Omental fat pad (tissue), 4 donors: ENCODE results near the gene ZNF346. TPM values are rescaled to one million over a fixed set of nuclear protein-coding genes. Genes with fewer than 3 reads are reported as not detected.

Experiments
- ATAC-seq: fragments of 150-250 bp; one replicate; pipeline ENCODE4 v1.9.1; 2016; ENCODE audit warnings: mild to moderate bottlenecking, moderate library complexity; ENCODE audit not compliant: low FRiP score
- DNase-seq: peaks from one replicate; pipeline ENCODE4 v3.0.0-alpha.2; 2019; ENCODE audit warnings: low spot score
- total RNA-seq, 4 donors: library from RNA; depleted of rRNA; stranded (reverse); fragments of >200 nt; gene quantifications; one replicate each; pipeline ENCODE4 v1.1.0, GENCODE V29; 2016
- TF ChIP-seq, protein P1 (sequence below), 3 donors: fragments of 450-650 bp; IDR thresholded peaks; one replicate each; pipeline ENCODE4 v1.5.1; 2016 to 2017; ENCODE audit warnings: antibody characterized with exemption in 3 of 3, mild to moderate bottlenecking in 3 of 3, moderate library complexity in 2 of 3

ZNF346 gene
- total RNA-seq, 4 donors from 2014 or later, result 8.3 to 17.7 (median 13.3) TPM

DNA sequence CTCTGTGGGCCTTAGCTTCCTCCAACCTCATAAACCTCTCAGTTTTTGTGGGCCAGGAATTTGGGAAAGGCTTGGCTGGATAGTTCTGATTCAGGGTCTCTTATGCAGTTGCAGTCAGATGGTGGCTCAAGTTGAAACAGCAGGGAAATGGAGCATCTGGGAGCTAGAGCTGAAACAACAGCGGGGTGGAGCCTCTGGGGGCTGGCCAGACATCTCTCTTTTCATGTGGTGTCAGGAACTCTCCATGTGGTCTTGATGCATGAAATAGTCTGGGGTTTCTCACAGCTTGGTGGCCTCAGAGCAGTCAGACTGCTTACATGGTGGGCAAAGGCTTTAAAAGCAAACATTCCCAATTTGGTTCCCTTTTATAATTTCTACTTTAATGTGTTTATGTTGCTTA, 13.5 kb downstream of the ZNF346 start:
- TF ChIP-seq, protein P1, sequence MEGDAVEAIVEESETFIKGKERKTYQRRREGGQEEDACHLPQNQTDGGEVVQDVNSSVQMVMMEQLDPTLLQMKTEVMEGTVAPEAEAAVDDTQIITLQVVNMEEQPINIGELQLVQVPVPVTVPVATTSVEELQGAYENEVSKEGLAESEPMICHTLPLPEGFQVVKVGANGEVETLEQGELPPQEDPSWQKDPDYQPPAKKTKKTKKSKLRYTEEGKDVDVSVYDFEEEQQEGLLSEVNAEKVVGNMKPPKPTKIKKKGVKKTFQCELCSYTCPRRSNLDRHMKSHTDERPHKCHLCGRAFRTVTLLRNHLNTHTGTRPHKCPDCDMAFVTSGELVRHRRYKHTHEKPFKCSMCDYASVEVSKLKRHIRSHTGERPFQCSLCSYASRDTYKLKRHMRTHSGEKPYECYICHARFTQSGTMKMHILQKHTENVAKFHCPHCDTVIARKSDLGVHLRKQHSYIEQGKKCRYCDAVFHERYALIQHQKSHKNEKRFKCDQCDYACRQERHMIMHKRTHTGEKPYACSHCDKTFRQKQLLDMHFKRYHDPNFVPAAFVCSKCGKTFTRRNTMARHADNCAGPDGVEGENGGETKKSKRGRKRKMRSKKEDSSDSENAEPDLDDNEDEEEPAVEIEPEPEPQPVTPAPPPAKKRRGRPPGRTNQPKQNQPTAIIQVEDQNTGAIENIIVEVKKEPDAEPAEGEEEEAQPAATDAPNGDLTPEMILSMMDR (IDR thresholded peaks at IDR 0.05), result no peak
- ATAC-seq, result no peak
- DNase-seq, result no peak

DNA sequence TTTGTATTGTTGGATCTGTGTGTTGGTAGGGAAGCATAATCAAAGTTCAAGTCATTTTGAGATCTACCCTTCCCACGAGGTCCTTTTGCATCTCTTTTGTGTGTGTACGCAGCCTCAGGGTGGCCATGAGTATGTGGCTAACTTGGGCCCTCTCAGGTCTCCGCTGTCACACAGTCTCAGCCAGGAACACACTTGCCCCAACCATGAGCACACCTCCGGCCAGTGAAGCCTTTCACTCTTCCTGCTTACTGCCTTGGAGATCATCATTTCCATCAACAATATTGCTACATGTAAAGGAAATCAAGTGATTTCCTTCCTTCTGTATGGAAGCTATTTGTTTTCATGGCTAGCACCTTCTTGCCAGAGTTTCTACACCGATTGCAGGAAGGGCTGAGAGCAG, 13.9 kb downstream of the ZNF346 start:
- ATAC-seq (no peak), DNase-seq (no peak)
- TF ChIP-seq, protein P1 (IDR thresholded peaks at IDR 0.05), result no peak

DNA sequence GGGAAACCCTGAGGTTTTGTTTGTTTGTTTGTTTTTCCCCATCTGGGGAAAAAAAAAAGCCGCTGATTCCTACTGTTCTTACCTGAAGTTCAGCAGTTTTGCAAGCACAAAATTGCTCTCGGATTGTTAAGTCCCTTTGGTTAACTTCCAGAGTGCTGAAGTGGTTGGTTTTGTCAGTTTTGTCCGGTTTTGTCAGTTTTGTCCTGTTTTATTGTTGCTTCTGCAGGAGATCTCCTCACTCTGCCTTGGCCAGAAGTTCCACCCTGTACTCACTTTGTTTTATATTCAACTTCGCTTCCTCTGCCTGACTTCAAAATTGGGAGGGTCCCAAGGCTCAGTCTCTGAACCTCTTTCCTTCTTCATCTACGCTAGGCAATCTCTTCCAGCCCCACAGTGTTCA, 14.4 kb downstream of the ZNF346 start:
- ATAC-seq (no peak), DNase-seq (no peak)
- TF ChIP-seq, protein P1 (IDR thresholded peaks at IDR 0.05), result no peak

DNA sequence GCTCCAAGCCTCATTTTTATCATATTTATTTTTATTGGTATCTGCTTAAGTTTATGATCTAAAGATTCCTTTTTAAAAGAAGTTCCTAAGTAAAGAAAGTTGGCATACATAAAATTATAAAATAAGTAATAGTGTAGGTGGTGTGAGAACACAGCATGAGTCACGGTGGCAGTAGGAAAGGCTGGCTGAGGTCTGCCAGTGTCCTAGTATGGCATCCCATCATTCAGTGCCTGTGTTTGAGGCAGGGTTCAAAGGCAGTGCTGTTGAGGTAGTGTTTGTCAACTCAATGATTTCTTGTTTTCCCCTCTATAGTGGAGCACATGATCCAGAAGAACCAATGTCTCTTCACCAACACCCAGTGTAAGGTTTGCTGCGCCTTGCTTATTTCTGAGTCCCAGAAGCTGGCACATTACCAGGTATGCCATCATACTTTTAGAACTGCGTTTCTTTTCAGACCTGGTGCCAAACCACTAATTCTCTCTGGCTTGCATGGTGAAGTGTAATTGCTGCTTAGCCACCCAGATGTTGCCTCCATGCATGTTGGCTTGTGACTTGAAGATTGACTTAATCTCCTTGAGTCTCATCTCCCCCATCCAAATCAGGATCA, 18.4 kb downstream of the ZNF346 start:
- no peak for DNase-seq
- TF ChIP-seq, protein P1 (IDR thresholded peaks at IDR 0.05), result no peak
- ATAC-seq, result no peak

DNA sequence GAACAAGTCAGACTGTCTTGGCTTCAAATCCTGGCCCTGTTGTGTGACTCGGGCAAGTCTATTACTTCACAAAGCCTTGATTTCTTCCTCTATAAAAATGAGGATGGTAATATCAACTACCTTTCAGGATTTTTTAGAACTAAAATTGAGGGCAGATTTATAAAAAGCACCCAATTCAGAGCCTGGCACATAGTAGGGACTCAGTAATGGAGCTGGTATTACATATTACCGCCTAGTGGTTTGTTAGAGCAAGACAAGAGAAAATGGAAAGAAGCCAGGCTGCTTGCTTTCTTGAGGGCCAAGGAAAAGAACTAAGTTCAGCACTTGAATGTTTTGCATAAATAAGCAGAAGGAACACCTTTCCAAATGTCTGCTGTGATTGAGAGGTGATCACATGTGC, 19.4 kb downstream of the ZNF346 start:
- DNase-seq (no peak), ATAC-seq (no peak)
- TF ChIP-seq, protein P1 (IDR thresholded peaks at IDR 0.05), result no peak

DNA sequence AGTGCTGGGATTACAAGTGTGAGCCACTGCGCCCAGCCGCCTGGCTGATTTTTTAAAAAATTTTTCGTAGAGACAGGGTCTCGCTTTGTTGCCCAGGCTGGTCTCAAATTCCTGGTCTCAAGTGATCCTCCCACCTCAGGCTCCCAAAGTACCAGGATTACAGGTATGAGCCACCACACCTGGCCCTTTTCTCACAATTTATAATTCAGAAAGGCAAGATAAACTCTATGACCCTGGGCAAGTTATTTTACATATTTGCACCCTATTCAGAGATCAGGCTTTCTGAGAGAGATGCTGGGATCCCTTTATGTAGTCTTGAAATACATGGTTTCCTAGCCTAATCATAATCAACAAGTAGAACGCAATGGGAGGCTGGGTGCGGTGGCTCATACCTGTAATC, 20.6 kb downstream of the ZNF346 start:
- no peak for DNase-seq
- TF ChIP-seq, protein P1 (IDR thresholded peaks at IDR 0.05), result no peak
- ATAC-seq, result no peak

DNA sequence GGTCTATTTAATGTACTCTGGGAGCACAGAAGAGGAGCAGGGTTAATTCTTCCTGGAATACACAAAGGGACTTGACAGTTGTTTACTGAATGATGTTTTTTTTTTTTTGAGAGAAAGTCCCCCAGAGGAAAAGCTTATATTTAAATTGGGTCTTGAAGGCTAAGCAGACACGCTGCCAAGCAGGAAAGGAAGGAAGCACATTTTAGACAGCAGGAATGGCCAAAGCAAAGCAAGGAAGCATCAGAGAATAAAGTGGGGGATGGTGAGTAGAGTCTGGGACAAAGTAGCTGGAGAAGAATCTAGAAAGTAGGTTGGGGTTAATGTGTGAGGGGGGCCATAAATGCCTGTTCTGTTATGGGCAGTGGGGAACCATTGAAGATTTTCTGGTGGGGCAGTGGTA, 21.5 kb downstream of the ZNF346 start:
- DNase-seq, result no peak
- no peak for ATAC-seq
- TF ChIP-seq, protein P1 (IDR thresholded peaks at IDR 0.05), result no peak
